Ishikawa (cell line): Measurements from ENCODE around the gene SNAI3.

Experiments used
- CEBPB ChIP-seq: IDR thresholded peaks from 2 replicates; pipeline ENCODE4 v1.6.1; 2012
- CREB1 ChIP-seq: IDR thresholded peaks from 2 replicates; pipeline ENCODE4 v1.6.1; 2012; ENCODE audit warnings: low read depth
- EGR1 ChIP-seq: IDR thresholded peaks from 2 replicates; pipeline ENCODE4 v1.6.1; 2012
- EP300 ChIP-seq: IDR thresholded peaks from 2 replicates; pipeline ENCODE4 v1.6.1; 2012; ENCODE audit warnings: borderline replicate concordance
- FOXM1 ChIP-seq: IDR thresholded peaks from 2 replicates; pipeline ENCODE4 v1.6.1; 2012; ENCODE audit warnings: low read depth, borderline replicate concordance
- NFIC ChIP-seq: IDR thresholded peaks from 2 replicates; pipeline ENCODE4 v1.6.1; 2012
- RAD21 ChIP-seq: IDR thresholded peaks from 2 replicates; pipeline ENCODE4 v1.6.1; 2012; ENCODE audit warnings: low read depth
- TCF12 ChIP-seq: IDR thresholded peaks from 2 replicates; pipeline ENCODE4 v1.6.1; 2012; ENCODE audit warnings: low read depth
- TEAD4 ChIP-seq: IDR thresholded peaks from 2 replicates; pipeline ENCODE4 v1.6.1; 2012
- YY1 ChIP-seq: IDR thresholded peaks from 2 replicates; pipeline ENCODE4 v1.6.1; 2012; ENCODE audit warnings: low read depth
- ZBTB7A ChIP-seq: IDR thresholded peaks from 2 replicates; pipeline ENCODE4 v1.6.1; 2012; ENCODE audit warnings: low read depth
- TF ChIP-seq, protein P1 (sequence below): IDR thresholded peaks from 2 replicates; pipeline ENCODE4 v1.6.1; 2012; ENCODE audit warnings: low read depth, mild to moderate bottlenecking
- TF ChIP-seq, protein P2 (sequence below): IDR thresholded peaks from 2 replicates; pipeline ENCODE4 v1.6.1; 2012
- TF ChIP-seq, protein P3 (sequence below): IDR thresholded peaks from 2 replicates; pipeline ENCODE4 v1.6.1; 2012

DNA sequence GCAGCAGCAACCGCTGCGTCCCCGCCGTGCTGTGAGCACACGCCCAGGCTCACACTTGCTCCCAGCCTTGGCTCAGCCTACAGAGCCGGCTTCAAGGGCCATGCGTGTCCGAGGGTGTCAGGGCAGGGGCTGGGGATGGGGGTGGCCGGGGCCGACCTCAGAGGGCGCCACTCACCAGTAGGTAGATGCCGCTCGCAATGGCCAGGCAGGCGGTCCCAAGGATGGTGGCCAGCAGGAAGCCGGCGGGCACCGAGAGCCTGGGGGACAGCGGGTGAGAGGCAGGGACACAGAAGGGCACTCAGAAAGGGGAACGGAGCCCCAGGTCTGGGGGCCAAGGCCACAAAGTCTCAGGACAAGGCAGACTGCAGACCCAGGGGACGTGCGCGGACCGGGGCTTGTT, 40.4 kb downstream of the SNAI3 start:
- TF ChIP-seq, protein P1, sequence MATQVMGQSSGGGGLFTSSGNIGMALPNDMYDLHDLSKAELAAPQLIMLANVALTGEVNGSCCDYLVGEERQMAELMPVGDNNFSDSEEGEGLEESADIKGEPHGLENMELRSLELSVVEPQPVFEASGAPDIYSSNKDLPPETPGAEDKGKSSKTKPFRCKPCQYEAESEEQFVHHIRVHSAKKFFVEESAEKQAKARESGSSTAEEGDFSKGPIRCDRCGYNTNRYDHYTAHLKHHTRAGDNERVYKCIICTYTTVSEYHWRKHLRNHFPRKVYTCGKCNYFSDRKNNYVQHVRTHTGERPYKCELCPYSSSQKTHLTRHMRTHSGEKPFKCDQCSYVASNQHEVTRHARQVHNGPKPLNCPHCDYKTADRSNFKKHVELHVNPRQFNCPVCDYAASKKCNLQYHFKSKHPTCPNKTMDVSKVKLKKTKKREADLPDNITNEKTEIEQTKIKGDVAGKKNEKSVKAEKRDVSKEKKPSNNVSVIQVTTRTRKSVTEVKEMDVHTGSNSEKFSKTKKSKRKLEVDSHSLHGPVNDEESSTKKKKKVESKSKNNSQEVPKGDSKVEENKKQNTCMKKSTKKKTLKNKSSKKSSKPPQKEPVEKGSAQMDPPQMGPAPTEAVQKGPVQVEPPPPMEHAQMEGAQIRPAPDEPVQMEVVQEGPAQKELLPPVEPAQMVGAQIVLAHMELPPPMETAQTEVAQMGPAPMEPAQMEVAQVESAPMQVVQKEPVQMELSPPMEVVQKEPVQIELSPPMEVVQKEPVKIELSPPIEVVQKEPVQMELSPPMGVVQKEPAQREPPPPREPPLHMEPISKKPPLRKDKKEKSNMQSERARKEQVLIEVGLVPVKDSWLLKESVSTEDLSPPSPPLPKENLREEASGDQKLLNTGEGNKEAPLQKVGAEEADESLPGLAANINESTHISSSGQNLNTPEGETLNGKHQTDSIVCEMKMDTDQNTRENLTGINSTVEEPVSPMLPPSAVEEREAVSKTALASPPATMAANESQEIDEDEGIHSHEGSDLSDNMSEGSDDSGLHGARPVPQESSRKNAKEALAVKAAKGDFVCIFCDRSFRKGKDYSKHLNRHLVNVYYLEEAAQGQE, result no peak
- TF ChIP-seq RAD21 (no peak), NFIC (no peak), EGR1 (no peak), YY1 (no peak), ZBTB7A (no peak), EP300 (no peak), CREB1 (no peak), TCF12 (no peak), CEBPB (no peak), TEAD4 (no peak), FOXM1 (no peak)
- TF ChIP-seq, protein P2, sequence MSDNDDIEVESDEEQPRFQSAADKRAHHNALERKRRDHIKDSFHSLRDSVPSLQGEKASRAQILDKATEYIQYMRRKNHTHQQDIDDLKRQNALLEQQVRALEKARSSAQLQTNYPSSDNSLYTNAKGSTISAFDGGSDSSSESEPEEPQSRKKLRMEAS, result no peak
- TF ChIP-seq, protein P3, sequence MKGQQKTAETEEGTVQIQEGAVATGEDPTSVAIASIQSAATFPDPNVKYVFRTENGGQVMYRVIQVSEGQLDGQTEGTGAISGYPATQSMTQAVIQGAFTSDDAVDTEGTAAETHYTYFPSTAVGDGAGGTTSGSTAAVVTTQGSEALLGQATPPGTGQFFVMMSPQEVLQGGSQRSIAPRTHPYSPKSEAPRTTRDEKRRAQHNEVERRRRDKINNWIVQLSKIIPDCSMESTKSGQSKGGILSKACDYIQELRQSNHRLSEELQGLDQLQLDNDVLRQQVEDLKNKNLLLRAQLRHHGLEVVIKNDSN, result no peak
